CD4-positive, alpha-beta T cell (primary cell): Measurements from ENCODE around the gene ATP13A3. TPM values are rescaled to one million over a fixed set of nuclear protein-coding genes. Genes with fewer than 3 reads are reported as not detected.

Source experiments
- ATAC-seq: fragments of 200-7000 bp; cut with Tn5 transposase; one replicate; pipeline ENCODE4 v1.10.0; 2022; ENCODE audit warnings: mild to moderate bottlenecking; ENCODE audit not compliant: poor library complexity
- CTCF ChIA-PET: fragments of 350-600 bp; sonication (Branson Sonifier 250); formaldehyde crosslinking; loops from one replicate; lab custom pipeline; 2021; ENCODE audit warnings: antibody characterized with exemption, inconsistent platforms; lab: Charles Lee
- POLR2A ChIA-PET: fragments of 350-600 bp; sonication (Branson Sonifier 250); formaldehyde crosslinking; loops from one replicate; lab custom pipeline; 2021; ENCODE audit warnings: antibody characterized with exemption, inconsistent platforms; lab: Charles Lee
- DNase-seq, 14 experiments: peaks; one replicate each; pipeline ENCODE4 v3.0.0-alpha.2; 2013 to 2020; ENCODE audit warnings: mixed read lengths in 2 of 14
- H3K27ac ChIP-seq, 2 donors: one replicate each; pipeline versions ENCODE4 v1.5.1 to v1.7.0; 2013; ENCODE audit warnings: low read length in 2 of 2, low read depth in 1 of 2, mild to moderate bottlenecking in 1 of 2
- H3K27me3 ChIP-seq, 2 experiments: 1 replicate in 1 of 2; 2 replicates in 1 of 2; pipeline versions ENCODE4 v1.6.1 to v1.7.0; 2013; ENCODE audit warnings: low read length in 2 of 2, control low read depth in 1 of 2, mild to moderate bottlenecking in 1 of 2, moderate library complexity in 1 of 2; ENCODE audit not compliant: insufficient read depth in 2 of 2, control insufficient read depth in 1 of 2
- H3K36me3 ChIP-seq: one replicate; pipeline ENCODE4 v1.6.1; 2013; ENCODE audit warnings: low read length, control low read depth; ENCODE audit not compliant: insufficient read depth
- H3K4me1 ChIP-seq: one replicate; pipeline ENCODE4 v1.6.1; 2013; ENCODE audit warnings: low read length, control low read depth; ENCODE audit not compliant: insufficient read depth
- H3K4me3 ChIP-seq: one replicate; pipeline ENCODE4 v1.5.1; 2013; ENCODE audit warnings: mild to moderate bottlenecking, low read length, moderate library complexity
- H3K9me3 ChIP-seq, 2 experiments: 1 replicate in 1 of 2; 2 replicates in 1 of 2; pipeline versions ENCODE4 v1.6.1 to v1.7.0; 2013; ENCODE audit warnings: low read length in 2 of 2, mild to moderate bottlenecking in 2 of 2, control low read depth in 1 of 2, moderate library complexity in 1 of 2; ENCODE audit not compliant: control insufficient read depth in 1 of 2, insufficient read depth in 1 of 2
- H3K27ac Mint-ChIP-seq: one replicate; pipeline ENCODE4 v1.8.0; 2020; ENCODE audit warnings: mixed read lengths
- H3K27me3 Mint-ChIP-seq: one replicate; pipeline ENCODE4 v1.8.0; 2021; ENCODE audit warnings: mixed read lengths
- H3K36me3 Mint-ChIP-seq: one replicate; pipeline ENCODE4 v1.8.0; 2021; ENCODE audit warnings: low read depth, mixed read lengths
- H3K4me1 Mint-ChIP-seq: one replicate; pipeline ENCODE4 v1.8.0; 2021; ENCODE audit warnings: low read depth, mixed read lengths
- H3K4me3 Mint-ChIP-seq: one replicate; pipeline ENCODE4 v1.8.0; 2020; ENCODE audit warnings: mild to moderate bottlenecking, mixed read lengths
- H3K9me3 Mint-ChIP-seq: one replicate; pipeline ENCODE4 v1.8.0; 2020; ENCODE audit warnings: mixed read lengths
- intact Hi-C, 2 experiments: fragments of 100-400 bp; cut with DNase I in 1 of 2; cut with micrococcal nuclease in 1 of 2; formaldehyde crosslinking; loops; one replicate each; pipeline versions ENCODE4 v1.15.1 to v1.9.0; 2023 to 2025; cut with DNase I, micrococcal nuclease
- total RNA-seq, 174 experiments: library from RNA in 2 of 174; stranded (reverse) in 2 of 174; gene quantifications; one replicate each; pipeline ENCODE4 v1.2.3 and lab custom pipeline; 2021 to 2026
- TF ChIP-seq, protein P1 (sequence below): fragments of 200-600 bp; IDR thresholded peaks from one replicate; pipeline ENCODE4 v1.8.0; 2022; ENCODE audit warnings: antibody characterized with exemption, mild to moderate bottlenecking

The ATP13A3 gene
- total RNA-seq, 2 experiments from 2014 or later: 46.5 to 52.7 TPM

DNA sequence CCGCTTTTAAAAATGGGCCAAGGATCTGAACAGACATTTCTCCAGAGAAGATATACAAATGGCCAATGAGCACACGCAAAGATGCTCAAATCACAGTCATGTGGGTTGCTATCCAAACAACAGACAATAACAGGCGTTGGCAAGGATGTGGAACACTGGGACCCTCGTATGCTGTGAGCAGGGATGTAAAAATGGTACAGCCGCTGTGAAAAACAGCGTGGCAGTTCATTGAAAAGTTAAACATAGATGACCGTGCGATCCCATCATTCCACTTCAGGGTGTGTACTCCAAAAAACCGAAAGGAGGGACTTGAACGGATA, 110.6 kb downstream of the ATP13A3 start:
- Mint-ChIP-seq H3K9me3 (no peaks in the 10 kb centered on the region), H3K27me3 (peaks cover 11% of the 10 kb centered on the region), H3K27ac (no peak overlapping the region), H3K36me3 (no peaks in the 10 kb centered on the region), H3K4me3 (no peak overlapping the region), H3K4me1 (no peaks in the 10 kb centered on the region)
- no peak for DNase-seq
- TF ChIP-seq, protein P1, sequence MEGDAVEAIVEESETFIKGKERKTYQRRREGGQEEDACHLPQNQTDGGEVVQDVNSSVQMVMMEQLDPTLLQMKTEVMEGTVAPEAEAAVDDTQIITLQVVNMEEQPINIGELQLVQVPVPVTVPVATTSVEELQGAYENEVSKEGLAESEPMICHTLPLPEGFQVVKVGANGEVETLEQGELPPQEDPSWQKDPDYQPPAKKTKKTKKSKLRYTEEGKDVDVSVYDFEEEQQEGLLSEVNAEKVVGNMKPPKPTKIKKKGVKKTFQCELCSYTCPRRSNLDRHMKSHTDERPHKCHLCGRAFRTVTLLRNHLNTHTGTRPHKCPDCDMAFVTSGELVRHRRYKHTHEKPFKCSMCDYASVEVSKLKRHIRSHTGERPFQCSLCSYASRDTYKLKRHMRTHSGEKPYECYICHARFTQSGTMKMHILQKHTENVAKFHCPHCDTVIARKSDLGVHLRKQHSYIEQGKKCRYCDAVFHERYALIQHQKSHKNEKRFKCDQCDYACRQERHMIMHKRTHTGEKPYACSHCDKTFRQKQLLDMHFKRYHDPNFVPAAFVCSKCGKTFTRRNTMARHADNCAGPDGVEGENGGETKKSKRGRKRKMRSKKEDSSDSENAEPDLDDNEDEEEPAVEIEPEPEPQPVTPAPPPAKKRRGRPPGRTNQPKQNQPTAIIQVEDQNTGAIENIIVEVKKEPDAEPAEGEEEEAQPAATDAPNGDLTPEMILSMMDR: no peak
- Histone ChIP-seq H3K36me3 (no peaks in the 10 kb centered on the region), H3K27me3 (peaks cover 0 to 6% of the 10 kb centered on the region in 2 experiments), H3K9me3 (no peaks in the 10 kb centered on the region), H3K27ac (no peak overlapping the region), H3K4me1 (no peaks in the 10 kb centered on the region), H3K4me3 (no peak overlapping the region)
- no peak for ATAC-seq
- ChIA-PET CTCF (no interaction called here), POLR2A (no interaction called here)
- intact Hi-C loops: no loop called here

DNA sequence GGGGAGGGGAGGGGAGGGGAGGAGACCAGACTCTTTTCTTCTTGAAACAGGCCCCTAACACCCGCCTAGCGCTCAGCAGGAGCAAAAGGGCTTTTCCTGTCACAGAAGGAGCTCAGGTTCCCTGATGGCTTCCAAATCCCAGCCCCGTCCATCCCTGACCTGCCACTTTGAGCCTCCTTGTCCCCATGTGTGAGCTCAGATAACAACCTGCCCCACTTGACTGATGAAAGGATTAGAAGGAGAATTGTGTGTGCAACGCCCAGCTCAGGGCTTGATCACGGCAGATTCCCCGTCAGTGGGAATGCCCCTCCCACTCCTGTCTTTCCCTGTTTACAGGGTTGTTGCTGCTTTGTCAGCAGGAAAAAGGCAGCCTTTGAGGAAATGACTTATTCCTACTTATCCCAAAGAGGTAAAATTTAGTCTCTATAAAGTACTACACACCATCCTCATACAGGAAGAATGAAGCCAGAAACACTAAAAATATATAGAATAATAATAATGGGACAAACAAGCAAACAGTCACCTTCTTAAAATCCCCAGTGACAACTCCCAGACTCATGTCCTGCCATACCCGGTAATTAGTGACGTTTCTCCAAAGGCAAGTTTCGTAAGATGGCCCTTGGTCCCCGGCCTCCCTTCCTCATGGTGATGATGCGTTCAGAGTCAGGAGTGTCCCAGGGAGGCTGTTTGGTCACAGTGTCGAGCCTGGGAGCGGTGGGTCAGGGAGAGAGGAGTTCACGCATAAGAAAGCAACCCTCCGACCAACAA, 111.1 kb downstream of the ATP13A3 start:
- CTCF ChIA-PET: no interaction called here
- peaks cover 13% of the 10 kb centered on the region for H3K27me3 Mint-ChIP-seq

DNA sequence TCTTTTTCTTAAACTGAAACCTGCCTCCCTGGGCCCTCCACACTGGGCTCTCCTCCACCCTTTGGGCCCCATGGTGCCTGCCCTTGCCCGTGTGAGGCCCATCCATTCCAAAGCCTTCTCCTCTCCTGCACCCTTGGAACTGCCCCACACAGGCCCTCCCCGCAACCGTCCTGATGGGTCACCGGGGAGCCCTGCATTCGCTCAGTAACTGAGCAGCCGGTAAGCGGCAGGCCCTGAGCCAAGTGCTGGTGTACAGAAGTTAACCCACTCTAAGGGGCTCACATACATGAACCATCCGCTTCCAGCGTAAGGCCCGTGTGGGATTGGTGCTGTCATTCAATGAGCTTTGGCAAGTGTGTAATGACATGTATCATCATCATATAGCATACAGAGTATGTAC, 111.9 kb downstream of the ATP13A3 start:
- Histone ChIP-seq H3K36me3 (no peaks in the 10 kb centered on the region), H3K27me3 (peaks cover 8 to 15% of the 10 kb centered on the region in 2 experiments), H3K27ac (no peak overlapping the region), H3K4me1 (no peaks in the 10 kb centered on the region), H3K9me3 (no peaks in the 10 kb centered on the region), H3K4me3 (no peak overlapping the region)
- POLR2A ChIA-PET: interaction anchor here (1.0 kb wide), 1 partner anchor 21 kb away, joined by 5 read pairs; no protein-coding TSS in a partner anchor
- H3K36me3 Mint-ChIP-seq: no peaks in the 10 kb centered on the region
- no peaks in the 10 kb centered on the region for H3K9me3 Mint-ChIP-seq
- DNase-seq (no peak), ATAC-seq (no peak)
- H3K27ac Mint-ChIP-seq: no peak overlapping the region
- H3K4me3 Mint-ChIP-seq: no peak overlapping the region
- H3K4me1 Mint-ChIP-seq: no peaks in the 10 kb centered on the region
- TF ChIP-seq, protein P1: no peak
- intact Hi-C loops: no loop called here
- CTCF ChIA-PET: no interaction called here
- H3K27me3 Mint-ChIP-seq: peaks cover 21% of the 10 kb centered on the region

More for the DNA sequence above, 111.1 kb downstream of the ATP13A3 start:
- POLR2A ChIA-PET: interaction anchor here (1.0 kb wide), 1 partner anchor 21 kb away, joined by 5 read pairs; no protein-coding TSS in a partner anchor
- peaks cover 2 to 8% of the 10 kb centered on the region in 2 experiments for H3K27me3 ChIP-seq
- no peaks in the 10 kb centered on the region for H3K36me3 ChIP-seq
- H3K4me3 ChIP-seq: no peak overlapping the region
- Mint-ChIP-seq H3K9me3 (no peaks in the 10 kb centered on the region), H3K4me1 (no peaks in the 10 kb centered on the region), H3K36me3 (no peaks in the 10 kb centered on the region), H3K27ac (no peak overlapping the region), H3K4me3 (no peak overlapping the region)
- no peaks in the 10 kb centered on the region for H3K9me3 ChIP-seq
- intact Hi-C loops: no loop called here
- no peak overlapping the region for H3K27ac ChIP-seq
- TF ChIP-seq, protein P1: no peak
- DNase-seq: no peak
- no peak for ATAC-seq
- H3K4me1 ChIP-seq: no peaks in the 10 kb centered on the region
